ENCODE results near the gene KDR.

The KDR gene

GRCh38 chr4:55124322-55125076, 896 bp downstream of the KDR start:
- Histone ChIP-seq H3K4me1 (ENCODE audit: control insufficient read depth, insufficient read depth, low read depth, low read length) (peaks cover 12% of the 10 kb centered on the region), H3K9ac (ENCODE audit: low read length) (no peak overlapping the region), H3K18ac (ENCODE audit: low read depth in 1 of 2, low read length in 2 of 2) (no peak overlapping the region), H2BK15ac (ENCODE audit: low read depth, poor library complexity, severe bottlenecking) (no peak overlapping the region), H3K79me1 (replicated peaks; ENCODE audit: low read length, poor library complexity, severe bottlenecking) (no peaks in the 10 kb centered on the region), H3K36me3 (ENCODE audit: control insufficient read depth in 1 of 2, insufficient read depth in 2 of 2, low read depth in 1 of 2, low read length in 2 of 2) (no peaks in the 10 kb centered on the region), H4K91ac (ENCODE audit: low read length) (no peak overlapping the region), H3K27ac (ENCODE audit: low read length, poor library complexity, severe bottlenecking) (no peak overlapping the region), H2AK5ac (ENCODE audit: low read length, severe bottlenecking) (no peak overlapping the region), H3K23ac (ENCODE audit: low read length in 2 of 2) (peak overlapping the region in 1 of 2 experiments; percentile 26), H2AFZ (ENCODE audit: low read depth, low read length) (peak overlapping the region; percentile 36), H2BK12ac (ENCODE audit: low read length in 2 of 2) (no peak overlapping the region), H2BK5ac (ENCODE audit: low read depth, low read length, poor library complexity, severe bottlenecking) (no peak overlapping the region), H2BK120ac (ENCODE audit: low read depth, low read length) (no peak overlapping the region), H3K4ac (ENCODE audit: low read depth in 1 of 2, low read length in 2 of 2) (no peak overlapping the region), H3K4me2 (ENCODE audit: low read length, poor library complexity, severe bottlenecking) (peak overlapping the region; percentile 99), H3K14ac (ENCODE audit: low read length in 2 of 2) (no peak overlapping the region), H4K8ac (ENCODE audit: low read length) (no peak overlapping the region), H3K27me3 (ENCODE audit: control insufficient read depth in 1 of 2, insufficient read depth in 1 of 2, low read length in 2 of 2) (peaks cover 25 to 43% of the 10 kb centered on the region in 2 experiments), H3K4me3 (ENCODE audit: insufficient read depth in 1 of 2, low read depth in 1 of 2, low read length in 2 of 2) (peak overlapping the region in 1 of 2 experiments; percentile 75), H3K9me3 (ENCODE audit: control insufficient read depth, low read length) (no peaks in the 10 kb centered on the region)
- DNase-seq, result peak; percentile 23
- WGBS, result 7% methylated on average over 33 of the region's 34 CpGs

- H2BK15ac ChIP-seq (ENCODE audit: low read depth, poor library complexity, severe bottlenecking), result no peak overlapping the region
- no peak overlapping the region for H2AFZ ChIP-seq (ENCODE audit: low read depth, low read length)
- H4K8ac ChIP-seq (ENCODE audit: low read length), result no peak overlapping the region
- no peaks in the 10 kb centered on the region for H3K79me1 ChIP-seq (replicated peaks; ENCODE audit: low read length, poor library complexity, severe bottlenecking)
- H3K23ac ChIP-seq (ENCODE audit: low read length in 2 of 2), result no peak overlapping the region
- H3K27ac ChIP-seq (ENCODE audit: low read length, poor library complexity, severe bottlenecking), result no peak overlapping the region
- H3K9ac ChIP-seq (ENCODE audit: low read length), result no peak overlapping the region
- DNase-seq, result no peak
- no peak overlapping the region for H3K18ac ChIP-seq (ENCODE audit: low read depth in 1 of 2, low read length in 2 of 2)
- no peak overlapping the region for H3K4me2 ChIP-seq (ENCODE audit: low read length, poor library complexity, severe bottlenecking)
- H4K91ac ChIP-seq (ENCODE audit: low read length), result no peak overlapping the region
- no peak overlapping the region for H2BK5ac ChIP-seq (ENCODE audit: low read depth, low read length, poor library complexity, severe bottlenecking)
- no peak overlapping the region for H3K4ac ChIP-seq (ENCODE audit: low read depth in 1 of 2, low read length in 2 of 2)
- H3K4me1 ChIP-seq (ENCODE audit: control insufficient read depth, insufficient read depth, low read depth, low read length), result peaks cover 12% of the 10 kb centered on the region
- no peaks in the 10 kb centered on the region for H3K9me3 ChIP-seq (ENCODE audit: control insufficient read depth, low read length)
- no peak overlapping the region for H3K14ac ChIP-seq (ENCODE audit: low read length in 2 of 2)
- no peak overlapping the region for H2BK120ac ChIP-seq (ENCODE audit: low read depth, low read length)
- H3K4me3 ChIP-seq (ENCODE audit: insufficient read depth in 1 of 2, low read depth in 1 of 2, low read length in 2 of 2), result no peak overlapping the region
- no peak overlapping the region for H2BK12ac ChIP-seq (ENCODE audit: low read length in 2 of 2)
- 35% methylated on average over 3 of the region's 6 CpGs for WGBS
- no peaks in the 10 kb centered on the region for H3K36me3 ChIP-seq (ENCODE audit: control insufficient read depth in 1 of 2, insufficient read depth in 2 of 2, low read depth in 1 of 2, low read length in 2 of 2)
- peaks cover 25 to 44% of the 10 kb centered on the region in 2 experiments for H3K27me3 ChIP-seq (ENCODE audit: control insufficient read depth in 1 of 2, insufficient read depth in 1 of 2, low read length in 2 of 2)
- no peak overlapping the region for H2AK5ac ChIP-seq (ENCODE audit: low read length, severe bottlenecking)
Observed at GRCh38 chr4:55123791-55124190, 1.6 kb downstream of the KDR start.

GRCh38 chr4:55122235-55122634, 3.2 kb downstream of the KDR start:
- Histone ChIP-seq H3K18ac (ENCODE audit: low read depth in 1 of 2, low read length in 2 of 2) (no peak overlapping the region), H3K4ac (ENCODE audit: low read depth in 1 of 2, low read length in 2 of 2) (no peak overlapping the region), H3K27ac (ENCODE audit: low read length, poor library complexity, severe bottlenecking) (no peak overlapping the region), H3K4me1 (ENCODE audit: control insufficient read depth, insufficient read depth, low read depth, low read length) (peaks cover 12% of the 10 kb centered on the region), H3K36me3 (ENCODE audit: control insufficient read depth in 1 of 2, insufficient read depth in 2 of 2, low read depth in 1 of 2, low read length in 2 of 2) (no peaks in the 10 kb centered on the region), H3K4me3 (ENCODE audit: insufficient read depth in 1 of 2, low read depth in 1 of 2, low read length in 2 of 2) (no peak overlapping the region), H2BK15ac (ENCODE audit: low read depth, poor library complexity, severe bottlenecking) (no peak overlapping the region), H3K4me2 (ENCODE audit: low read length, poor library complexity, severe bottlenecking) (no peak overlapping the region), H4K8ac (ENCODE audit: low read length) (no peak overlapping the region), H3K23ac (ENCODE audit: low read length in 2 of 2) (no peak overlapping the region), H2BK12ac (ENCODE audit: low read length in 2 of 2) (no peak overlapping the region), H3K9me3 (ENCODE audit: control insufficient read depth, low read length) (no peaks in the 10 kb centered on the region), H3K79me1 (replicated peaks; ENCODE audit: low read length, poor library complexity, severe bottlenecking) (no peaks in the 10 kb centered on the region), H2AFZ (ENCODE audit: low read depth, low read length) (no peak overlapping the region), H3K27me3 (ENCODE audit: control insufficient read depth in 1 of 2, insufficient read depth in 1 of 2, low read length in 2 of 2) (peaks cover 25 to 41% of the 10 kb centered on the region in 2 experiments), H2BK5ac (ENCODE audit: low read depth, low read length, poor library complexity, severe bottlenecking) (no peak overlapping the region), H2BK120ac (ENCODE audit: low read depth, low read length) (no peak overlapping the region), H3K14ac (ENCODE audit: low read length in 2 of 2) (no peak overlapping the region), H2AK5ac (ENCODE audit: low read length, severe bottlenecking) (no peak overlapping the region), H3K9ac (ENCODE audit: low read length) (no peak overlapping the region), H4K91ac (ENCODE audit: low read length) (no peak overlapping the region)
- WGBS, result 100% methylated on average over 2 of the region's 2 CpGs
- no peak for DNase-seq

- no peaks in the 10 kb centered on the region for H3K9me3 ChIP-seq (ENCODE audit: control insufficient read depth, low read length)
- no peak overlapping the region for H3K9ac ChIP-seq (ENCODE audit: low read length)
- peaks cover 12% of the 10 kb centered on the region for H3K4me1 ChIP-seq (ENCODE audit: control insufficient read depth, insufficient read depth, low read depth, low read length)
- H3K36me3 ChIP-seq (ENCODE audit: control insufficient read depth in 1 of 2, insufficient read depth in 2 of 2, low read depth in 1 of 2, low read length in 2 of 2), result no peaks in the 10 kb centered on the region
- no peak overlapping the region for H2BK15ac ChIP-seq (ENCODE audit: low read depth, poor library complexity, severe bottlenecking)
- H3K18ac ChIP-seq (ENCODE audit: low read depth in 1 of 2, low read length in 2 of 2), result no peak overlapping the region
- H3K79me1 ChIP-seq (replicated peaks; ENCODE audit: low read length, poor library complexity, severe bottlenecking), result no peaks in the 10 kb centered on the region
- no peak for DNase-seq
- peaks cover 23 to 34% of the 10 kb centered on the region in 2 experiments for H3K27me3 ChIP-seq (ENCODE audit: control insufficient read depth in 1 of 2, insufficient read depth in 1 of 2, low read length in 2 of 2)
- no peak overlapping the region for H3K4ac ChIP-seq (ENCODE audit: low read depth in 1 of 2, low read length in 2 of 2)
- no peak overlapping the region for H3K27ac ChIP-seq (ENCODE audit: low read length, poor library complexity, severe bottlenecking)
- no peak overlapping the region for H3K4me2 ChIP-seq (ENCODE audit: low read length, poor library complexity, severe bottlenecking)
- H2BK5ac ChIP-seq (ENCODE audit: low read depth, low read length, poor library complexity, severe bottlenecking), result no peak overlapping the region
- H3K4me3 ChIP-seq (ENCODE audit: insufficient read depth in 1 of 2, low read depth in 1 of 2, low read length in 2 of 2), result no peak overlapping the region
- H3K23ac ChIP-seq (ENCODE audit: low read length in 2 of 2), result no peak overlapping the region
- no peak overlapping the region for H2BK120ac ChIP-seq (ENCODE audit: low read depth, low read length)
- H2BK12ac ChIP-seq (ENCODE audit: low read length in 2 of 2), result no peak overlapping the region
- 85% methylated on average over 4 of the region's 4 CpGs for WGBS
- H4K91ac ChIP-seq (ENCODE audit: low read length), result no peak overlapping the region
- H2AFZ ChIP-seq (ENCODE audit: low read depth, low read length), result no peak overlapping the region
- no peak overlapping the region for H3K14ac ChIP-seq (ENCODE audit: low read length in 2 of 2)
- H4K8ac ChIP-seq (ENCODE audit: low read length), result no peak overlapping the region
- H2AK5ac ChIP-seq (ENCODE audit: low read length, severe bottlenecking), result no peak overlapping the region
Observed at GRCh38 chr4:55121246-55121645, 4.1 kb downstream of the KDR start.
